Diencephalon (tissue), 1 donor: ENCODE results near the gene ERVK3-1. TPM values are rescaled to one million over a fixed set of nuclear protein-coding genes. Genes with fewer than 3 reads are reported as not detected.

Source experiments
- small RNA-seq: library from RNA; depleted of rRNA; stranded (forward); fragments of <200 nt; gene quantifications from one replicate; pipeline ENCODE3, GENCODE V24; 2014
- total RNA-seq: library from RNA; depleted of rRNA; stranded (reverse); fragments of >200 nt; gene quantifications from one replicate; pipeline ENCODE4 v1.2.3, GENCODE V29; 2014

Gene ERVK3-1, protein sequence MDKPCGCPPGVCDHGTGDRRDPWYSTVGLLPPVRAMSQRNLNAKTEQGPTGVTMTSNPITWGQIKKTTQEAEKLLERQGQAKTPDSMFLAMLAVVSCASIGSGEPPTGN
- 27.9 TPM for total RNA-seq

DNA sequence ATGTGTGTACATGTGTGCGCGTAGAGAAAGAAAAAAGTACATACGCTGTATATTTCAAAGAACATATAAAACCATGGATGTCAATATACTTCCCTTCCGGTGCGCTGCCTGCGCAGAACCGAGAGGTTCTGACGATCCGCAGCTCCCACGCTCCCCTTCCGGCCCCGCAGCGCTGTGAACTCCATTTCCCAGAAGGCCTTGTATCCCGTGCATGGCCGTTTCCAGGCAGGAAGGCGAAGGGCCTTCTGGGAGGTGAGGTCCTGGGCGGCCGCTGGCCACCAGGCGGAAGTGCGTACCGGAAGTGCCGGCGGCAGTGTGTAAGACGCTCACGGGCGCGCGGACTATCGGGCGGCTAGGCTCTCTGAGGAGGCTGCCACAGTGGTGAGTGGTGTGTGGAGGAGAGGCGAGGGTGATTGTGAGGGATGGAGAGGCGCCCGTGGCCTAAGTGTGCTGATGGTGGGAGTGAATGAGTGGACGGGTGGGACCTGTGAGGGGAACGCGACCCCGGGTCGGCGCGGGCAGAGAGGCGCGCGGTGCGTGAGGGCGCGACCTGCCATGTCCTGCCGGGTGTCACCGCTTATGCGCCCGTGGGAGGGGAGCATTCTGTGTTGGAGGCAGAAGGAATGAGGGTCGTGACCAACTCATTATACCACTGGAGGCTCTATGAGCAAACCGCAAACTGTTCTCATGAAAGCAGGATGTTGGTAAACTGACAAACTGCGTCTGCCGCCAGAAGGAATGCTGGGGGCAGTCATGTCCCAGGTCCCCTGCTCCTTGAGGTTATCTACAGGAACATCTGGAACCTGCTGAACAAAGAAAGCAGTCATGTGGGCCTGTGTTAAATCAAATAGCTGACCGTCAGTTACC, at the start of gene ERVK3-1:
Gene ERVK3-1, plus strand, starts transcription at position 313 of the 867 bp plus-strand sequence. CDS start 6,792 bp downstream, outside the sequence.

DNA sequence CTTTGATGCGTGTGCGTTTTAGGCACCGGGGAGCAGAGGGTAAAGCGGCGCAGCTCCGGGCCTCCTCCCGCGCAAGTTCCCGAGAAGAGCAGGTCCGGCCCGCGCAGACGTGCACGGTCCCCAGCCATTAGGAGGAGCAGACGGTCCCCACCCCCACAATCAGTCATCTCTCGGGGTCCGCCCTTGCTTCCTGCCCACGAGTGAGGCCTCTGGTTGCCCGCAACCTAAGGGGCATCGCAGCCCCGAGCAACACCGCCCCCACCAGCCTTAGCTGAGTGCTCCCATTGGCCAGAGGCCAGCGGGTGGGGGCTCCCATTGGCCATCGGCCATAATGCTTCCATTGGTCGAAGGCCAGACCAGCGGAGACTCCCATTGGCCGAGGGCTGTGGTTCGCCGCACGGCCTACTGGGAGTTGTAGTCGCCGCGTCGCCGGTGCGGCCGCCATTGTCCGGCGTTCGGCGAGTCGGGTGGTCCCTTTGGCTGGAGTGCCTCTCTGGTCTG, 26.6 kb upstream of the ERVK3-1 start, which contains the start of gene ZNF8:
Gene ZNF8, plus strand, starts transcription at position 415 of the 501 bp plus-strand sequence. CDS start 127 bp downstream, outside the sequence.

DNA sequence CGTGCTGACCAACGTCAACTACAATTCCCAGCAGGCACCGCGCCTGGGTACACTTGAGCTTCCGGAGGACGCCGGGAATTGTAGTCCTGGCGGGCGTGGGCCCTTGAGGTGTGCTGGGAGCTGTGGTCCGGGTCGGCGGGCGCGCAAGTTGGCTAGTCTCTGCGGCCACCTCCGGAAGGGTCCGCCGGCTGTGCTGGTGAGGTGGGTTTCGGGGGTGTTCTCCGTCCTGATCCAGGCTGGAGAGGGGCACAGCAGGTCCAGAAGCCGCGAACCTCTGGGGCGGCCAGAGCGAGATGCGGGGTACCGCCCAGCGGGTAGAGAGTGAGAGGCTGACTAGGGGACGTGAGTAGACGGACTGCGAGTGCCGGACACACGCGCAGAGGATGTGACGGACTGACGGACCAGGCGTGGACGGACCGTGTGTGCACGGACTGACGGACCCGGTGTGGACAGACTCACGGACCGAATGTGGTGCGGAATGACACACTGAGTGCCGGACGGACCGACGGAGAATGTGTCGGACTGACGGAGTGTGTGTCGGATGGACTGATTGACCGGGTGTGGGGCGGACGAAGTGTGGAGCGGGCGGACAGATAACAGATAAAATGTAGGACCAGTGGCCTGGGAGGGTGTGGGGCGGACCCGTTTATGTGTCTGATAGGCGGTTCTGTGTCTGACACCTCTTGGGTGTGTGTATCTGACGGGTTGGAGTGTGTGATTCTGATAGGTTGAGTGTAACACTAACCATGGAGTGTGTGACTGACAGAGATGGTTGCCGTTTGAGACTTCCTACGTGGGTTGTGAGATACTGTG, 21.9 kb downstream of the ERVK3-1 start, which contains the start of gene ZSCAN22:
Gene ZSCAN22, plus strand, starts transcription at position 81 of the 813 bp plus-strand sequence. CDS start 7,809 bp downstream, outside the sequence.

DNA sequence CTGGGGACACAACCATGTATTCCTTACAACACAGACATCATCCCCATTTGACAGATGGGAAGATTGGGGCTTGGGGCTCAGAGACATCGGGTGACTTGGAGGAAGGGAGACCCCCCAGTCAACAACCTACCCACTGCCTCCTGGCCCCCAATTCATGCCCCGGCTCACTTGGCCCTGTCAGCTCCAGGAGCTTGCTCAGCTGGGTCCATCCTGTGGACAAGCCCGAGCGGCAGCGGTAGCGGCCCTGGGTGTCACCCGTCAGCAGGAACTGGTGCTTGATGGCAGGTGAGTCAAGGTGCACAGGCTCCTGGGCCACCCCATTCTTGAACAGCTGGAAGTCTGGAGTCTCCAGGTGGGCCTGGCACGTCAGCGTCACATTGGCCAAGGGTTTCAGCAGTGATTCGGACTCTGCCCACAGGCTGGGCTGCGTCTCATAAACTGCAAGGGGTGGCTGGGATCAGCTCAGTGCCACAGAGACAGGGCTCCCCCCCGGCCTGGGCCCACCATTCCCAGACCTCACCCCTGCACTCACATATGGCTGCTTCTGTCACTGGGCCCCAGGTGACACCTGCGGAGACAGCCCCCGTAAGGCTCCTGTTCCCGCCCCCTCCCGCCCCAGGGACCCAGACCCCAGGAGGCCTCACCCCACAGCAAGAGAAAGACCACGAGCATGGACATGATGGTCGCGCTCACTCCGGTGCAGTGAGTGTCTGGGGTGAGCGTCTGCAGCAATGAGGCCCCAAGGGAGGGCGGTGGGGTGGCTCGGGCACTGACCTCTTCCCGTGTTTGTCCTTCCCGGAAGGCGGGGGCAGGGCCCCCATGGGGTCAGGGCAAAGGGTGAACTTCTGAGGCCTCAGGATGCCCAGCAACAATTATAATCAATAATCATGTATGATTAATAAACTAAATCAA, 47.8 kb downstream of the ERVK3-1 start, which contains the start of gene A1BG:
Gene A1BG, minus strand, starts transcription at position 733 of the 912 bp plus-strand sequence. Its CDS starts 55 bp downstream, at position 678.

DNA sequence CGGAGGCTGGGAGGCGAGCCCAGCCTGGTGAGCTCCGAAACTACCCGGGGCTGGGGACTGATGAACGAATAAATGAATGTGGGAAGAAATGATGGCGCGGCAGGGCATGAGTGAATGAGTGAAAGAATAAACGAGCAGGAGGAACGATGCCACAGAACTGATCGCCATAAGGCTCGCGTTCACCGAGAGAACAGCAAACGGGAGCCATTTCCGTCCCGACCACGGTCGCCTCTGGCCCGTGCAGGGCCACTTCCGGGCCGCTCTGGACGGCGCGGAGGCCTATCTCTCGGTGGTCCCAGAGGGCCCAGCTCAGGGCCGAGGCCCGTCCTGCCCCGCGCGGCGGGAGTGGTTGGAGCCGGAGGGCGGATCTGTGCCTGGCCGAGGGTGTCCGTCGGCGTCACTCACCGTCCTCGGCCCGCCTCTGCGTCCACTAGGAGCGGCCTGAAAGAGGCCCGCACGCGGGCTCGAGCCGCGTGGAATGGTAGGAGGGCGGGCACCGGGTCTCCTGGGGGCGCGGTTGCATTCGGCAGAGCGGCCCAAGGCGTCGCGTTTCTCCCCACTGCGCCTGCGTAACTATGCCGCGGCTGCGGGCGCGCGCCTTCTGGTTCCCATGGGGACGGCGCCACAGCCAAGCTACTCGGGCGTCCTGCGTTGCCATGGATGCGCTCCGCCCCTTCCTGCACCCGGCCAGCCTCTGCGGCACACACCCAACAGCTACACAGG, 57.3 kb downstream of the ERVK3-1 start, which contains the start of gene ZNF497:
Gene ZNF497, minus strand, starts transcription at position 480 of the 723 bp plus-strand sequence. CDS start 5,116 bp downstream, outside the sequence.

Small RNAs within 50 kb of the gene (small RNA-seq; reads per million reads assigned to genes)
- gene MIR6806 (0.26 reads per million, percentile 9 among the genes with 10 or more reads in this experiment), gene RNA5SP473 (0.08 reads per million)

Other genes starting within 250 kb of the ERVK3-1 start
- gene ZNF135, start 246.1 kb upstream of the ERVK3-1 start, total RNA-seq: 13.4 TPM
- gene ZSCAN18, start 207.1 kb upstream of the ERVK3-1 start, total RNA-seq: 126 TPM
- 34.8 TPM for gene ZNF329, start 154.6 kb upstream of the ERVK3-1 start, total RNA-seq
- gene ZNF274, start 122.3 kb upstream of the ERVK3-1 start, total RNA-seq: 20.8 TPM
- 62.3 TPM for gene ZNF544, start 76.5 kb upstream of the ERVK3-1 start, total RNA-seq
- gene ZNF8, start 26.4 kb upstream of the ERVK3-1 start, total RNA-seq: 14.1 TPM
- gene ZSCAN22, start 21.6 kb downstream of the ERVK3-1 start, total RNA-seq: 2.5 TPM
- gene A1BG, start 48.1 kb downstream of the ERVK3-1 start, total RNA-seq: 1.2 TPM
- gene ZNF497, start 57.4 kb downstream of the ERVK3-1 start, total RNA-seq: 6.2 TPM
- 1.2 TPM for gene ZNF837, start 75.7 kb downstream of the ERVK3-1 start, total RNA-seq
- 1,092 TPM for gene RPS5, start 81.9 kb downstream of the ERVK3-1 start, total RNA-seq
- gene RNF225, start 90.3 kb downstream of the ERVK3-1 start, total RNA-seq: not detected
- gene ZNF584, start 103.3 kb downstream of the ERVK3-1 start, total RNA-seq: 21.0 TPM
- 14.1 TPM for gene ZNF132, start 134.8 kb downstream of the ERVK3-1 start, total RNA-seq
- 17.5 TPM for gene ZNF324B, start 146.2 kb downstream of the ERVK3-1 start, total RNA-seq
- gene ZNF324, start 161.7 kb downstream of the ERVK3-1 start, total RNA-seq: 23.3 TPM
- gene ZNF446, start 171.0 kb downstream of the ERVK3-1 start, total RNA-seq: 8.8 TPM
- gene SLC27A5, start 206.6 kb downstream of the ERVK3-1 start, total RNA-seq: 9.5 TPM
- 8.8 TPM for gene ZBTB45, start 214.4 kb downstream of the ERVK3-1 start, total RNA-seq
- gene TRIM28, start 238.7 kb downstream of the ERVK3-1 start, total RNA-seq: 233 TPM
- gene CHMP2A, start 249.7 kb downstream of the ERVK3-1 start, total RNA-seq: 68.5 TPM